SK-N-MC (cell line): ENCODE data around the gene DAB2.

ENCODE experiments used
- EZH2 ChIP-seq: fragments of 200-600 bp; sonication (generic); IDR thresholded peaks from one replicate; pipeline ENCODE4 v1.6.1; 2017; ENCODE audit warnings: antibody characterized with exemption
- POLR2AphosphoS5 ChIP-seq: IDR thresholded peaks from 2 replicates; pipeline ENCODE4 v1.6.1; 2012; ENCODE audit warnings: mild to moderate bottlenecking, low read depth, low read length, borderline replicate concordance

DNA sequence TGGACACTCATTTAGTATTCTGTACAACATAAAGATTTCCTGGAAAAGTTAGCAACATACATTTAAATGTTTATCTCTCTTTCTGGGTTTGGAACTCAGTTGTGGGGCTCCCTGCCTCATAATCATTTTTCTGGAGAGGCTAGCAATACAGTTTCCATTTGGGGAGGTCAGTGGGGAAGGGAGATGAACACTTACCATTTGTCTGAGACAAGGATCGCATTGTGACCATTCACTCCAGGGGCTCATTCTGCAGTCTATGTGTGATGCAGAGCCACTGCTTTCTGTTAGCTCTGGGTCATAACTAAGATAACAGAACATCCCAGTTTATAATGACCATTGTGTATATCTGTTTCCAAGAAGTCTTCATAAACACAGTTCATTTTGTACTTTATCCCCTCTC is 82.9 kb downstream of the DAB2 start:
- TF ChIP-seq EZH2 (no peak), POLR2AphosphoS5 (no peak)
